Rectal smooth muscle tissue (tissue), 1 donor: Measurements from ENCODE around the gene CYP26B1.

Experiments
- H3K27ac ChIP-seq: one replicate; pipeline ENCODE4 v1.7.0; 2013; ENCODE audit warnings: low read depth, low read length, inconsistent platforms
- H3K27me3 ChIP-seq: one replicate; pipeline ENCODE4 v1.7.0; 2013; ENCODE audit warnings: low read length; ENCODE audit not compliant: control insufficient read depth, insufficient read depth
- H3K36me3 ChIP-seq: one replicate; pipeline ENCODE4 v1.7.0; 2013; ENCODE audit warnings: low read length; ENCODE audit not compliant: control insufficient read depth, insufficient read depth
- H3K4me1 ChIP-seq: one replicate; pipeline ENCODE4 v1.7.0; 2013; ENCODE audit warnings: low read length; ENCODE audit not compliant: control insufficient read depth, insufficient read depth
- H3K4me3 ChIP-seq: one replicate; pipeline ENCODE4 v1.7.0; 2013; ENCODE audit warnings: low read length
- H3K9ac ChIP-seq: one replicate; pipeline ENCODE4 v1.7.0; 2013; ENCODE audit warnings: low read length

CYP26B1 gene

DNA sequence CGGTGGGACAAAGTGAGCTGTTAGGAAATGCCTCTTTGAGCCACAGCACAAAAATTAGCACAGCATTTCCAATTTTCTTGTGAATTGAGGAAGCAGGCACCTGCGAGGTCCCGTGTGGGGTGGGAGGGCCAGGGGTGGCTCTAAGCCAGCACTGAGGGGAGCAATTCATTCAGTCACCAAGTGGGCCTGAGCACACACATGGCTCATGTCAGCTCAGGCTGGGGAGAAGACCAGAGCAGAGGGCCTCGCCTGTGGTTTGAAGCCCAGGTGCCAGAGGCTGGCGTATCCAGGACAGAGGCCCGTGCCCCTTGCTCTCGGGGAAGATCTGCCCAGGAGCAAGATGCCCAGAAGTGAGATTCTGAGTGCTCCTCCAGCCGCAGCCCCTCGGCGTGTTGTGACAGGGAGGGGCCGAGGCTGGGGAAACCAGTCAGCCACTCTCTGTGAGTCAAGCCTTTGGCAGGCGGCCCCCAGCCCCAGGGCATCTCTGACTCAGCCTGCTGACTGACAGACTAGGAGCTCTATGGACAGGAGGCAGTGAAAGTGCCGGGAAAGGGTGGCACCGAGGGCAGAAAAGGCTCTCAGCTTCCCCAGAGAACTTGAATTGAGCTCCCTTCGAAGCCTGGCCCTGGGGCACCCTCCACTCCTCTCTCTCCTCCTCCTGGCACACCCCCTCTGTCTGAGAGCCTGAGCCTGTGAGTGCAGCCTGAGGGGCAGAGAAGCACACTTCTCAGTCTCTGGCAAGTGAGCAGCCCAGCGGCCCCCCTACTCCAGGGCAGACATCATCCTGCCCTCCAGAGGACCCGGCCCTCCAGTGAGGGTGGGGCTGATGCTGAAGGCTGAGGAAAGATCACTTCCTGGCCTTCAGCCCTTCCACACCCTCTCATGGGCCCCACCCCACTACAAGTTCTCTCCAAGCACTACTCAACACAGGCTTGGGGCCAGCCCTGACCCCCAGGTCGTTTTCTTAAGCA is 32.3 kb downstream of the CYP26B1 start:
- H3K36me3 ChIP-seq = no peaks in the 10 kb centered on the region
- H3K4me1 ChIP-seq = no peaks in the 10 kb centered on the region
- H3K27ac ChIP-seq = no peak overlapping the region
- no peaks in the 10 kb centered on the region for H3K27me3 ChIP-seq
- H3K9ac ChIP-seq = no peak overlapping the region
- H3K4me3 ChIP-seq = no peak overlapping the region

DNA sequence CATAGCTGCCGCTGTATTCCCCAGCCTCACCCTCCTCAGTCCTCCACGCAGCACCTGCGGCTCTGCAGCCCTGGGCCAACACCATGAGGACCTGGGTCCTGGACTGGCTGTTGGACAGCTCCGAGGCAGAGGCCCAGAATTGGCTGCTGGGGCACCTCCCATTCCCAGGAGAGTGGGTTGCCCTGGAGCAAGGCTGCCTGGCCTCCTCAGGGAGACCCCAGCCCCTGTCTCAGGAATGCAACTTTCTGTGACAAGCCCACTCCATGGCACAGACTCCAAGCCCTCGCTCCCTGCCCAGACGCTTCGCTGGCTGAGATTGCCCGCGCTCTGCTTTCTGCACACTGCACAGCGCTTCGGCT is 33.0 kb downstream of the CYP26B1 start:
- no peaks in the 10 kb centered on the region for H3K27me3 ChIP-seq
- no peaks in the 10 kb centered on the region for H3K36me3 ChIP-seq
- H3K9ac ChIP-seq = no peak overlapping the region
- H3K4me1 ChIP-seq = no peaks in the 10 kb centered on the region
- no peak overlapping the region for H3K4me3 ChIP-seq
- no peak overlapping the region for H3K27ac ChIP-seq

DNA sequence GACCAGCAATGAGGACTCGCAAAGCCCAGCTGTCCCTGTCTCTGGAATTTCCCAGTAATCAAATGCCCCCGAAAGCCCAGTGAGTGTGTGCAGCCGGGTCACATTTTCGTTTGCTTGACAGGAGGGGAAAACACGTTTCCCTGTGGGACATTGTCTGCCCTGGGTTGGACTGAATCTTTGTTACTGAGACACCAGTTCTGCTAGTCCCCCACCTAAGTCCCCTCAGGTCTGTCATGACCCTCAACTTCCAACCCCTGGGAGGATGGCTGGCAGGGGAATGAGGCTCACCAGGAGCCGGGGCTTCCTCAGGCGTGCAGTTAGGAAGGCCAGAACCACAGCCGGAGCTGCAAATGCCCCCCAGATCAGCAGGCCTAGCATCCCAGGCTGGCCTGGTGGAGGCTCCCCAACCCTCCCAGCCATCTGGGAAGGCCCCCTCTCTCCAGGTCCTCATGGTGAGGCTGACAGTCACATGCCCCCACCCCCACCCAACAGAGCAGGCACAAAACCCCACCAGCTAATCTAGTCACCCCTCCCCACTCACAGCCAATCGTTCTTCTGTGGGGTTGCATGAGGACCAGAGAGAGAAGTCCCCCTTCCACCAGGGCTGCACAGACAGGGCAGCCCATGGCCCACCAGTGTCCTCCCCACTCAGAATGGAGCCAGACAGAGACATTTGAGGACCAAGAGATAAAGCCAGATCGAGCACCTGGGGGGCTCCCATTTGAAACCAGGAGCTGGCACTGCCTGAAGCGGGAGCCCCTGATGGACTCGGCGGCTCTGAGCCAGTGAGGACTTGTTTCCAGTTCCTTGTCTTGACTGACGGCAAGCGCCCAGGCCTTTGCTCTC is 33.6 kb downstream of the CYP26B1 start:
- Histone ChIP-seq H3K27me3 (no peaks in the 10 kb centered on the region), H3K4me3 (no peak overlapping the region), H3K4me1 (no peaks in the 10 kb centered on the region), H3K36me3 (no peaks in the 10 kb centered on the region), H3K9ac (no peak overlapping the region), H3K27ac (no peak overlapping the region)

DNA sequence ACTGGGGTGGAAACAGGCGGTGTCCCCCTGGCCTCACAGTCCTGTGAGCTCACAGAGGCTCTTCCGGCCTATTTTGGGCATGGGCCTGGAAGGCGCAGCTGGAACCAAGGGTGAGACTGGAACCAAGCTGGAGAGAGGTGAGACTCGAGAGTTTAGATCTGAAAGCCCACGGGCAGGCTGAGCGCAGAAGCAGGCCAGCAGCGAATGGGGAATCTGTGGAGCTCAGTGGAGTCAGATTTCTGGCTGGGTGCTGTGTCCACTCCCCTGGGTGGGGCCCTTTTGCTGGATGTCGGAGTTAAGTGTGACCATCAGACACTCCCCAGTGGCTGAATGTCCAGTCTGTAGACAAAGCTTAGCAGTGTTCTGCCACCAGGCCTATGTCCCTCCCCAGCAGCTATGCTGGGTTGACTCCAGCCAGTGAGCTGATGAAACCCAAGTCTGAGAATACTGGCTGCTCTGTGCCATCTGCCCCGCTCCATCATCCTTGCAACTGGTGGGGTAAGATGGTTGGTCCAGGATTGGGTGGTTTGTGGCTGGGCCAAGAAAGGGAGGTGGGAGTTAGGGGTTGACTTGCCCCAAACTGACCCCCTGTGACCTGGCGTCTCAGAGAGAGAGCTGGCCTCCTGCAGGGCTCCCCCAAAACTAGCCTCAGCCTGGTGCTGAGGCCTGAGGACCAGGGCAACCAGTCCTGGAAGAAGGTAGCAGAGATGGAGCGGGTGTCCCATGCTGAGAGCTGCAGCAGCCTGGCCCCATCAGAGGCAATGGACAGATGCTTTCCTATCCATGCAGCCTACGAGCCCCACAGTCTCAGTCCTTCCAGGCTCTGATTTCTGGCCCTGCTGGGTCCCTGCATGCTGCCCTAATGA is 34.4 kb downstream of the CYP26B1 start:
- Histone ChIP-seq H3K36me3 (no peaks in the 10 kb centered on the region), H3K4me1 (no peaks in the 10 kb centered on the region), H3K9ac (no peak overlapping the region), H3K4me3 (no peak overlapping the region), H3K27me3 (no peaks in the 10 kb centered on the region), H3K27ac (no peak overlapping the region)

DNA sequence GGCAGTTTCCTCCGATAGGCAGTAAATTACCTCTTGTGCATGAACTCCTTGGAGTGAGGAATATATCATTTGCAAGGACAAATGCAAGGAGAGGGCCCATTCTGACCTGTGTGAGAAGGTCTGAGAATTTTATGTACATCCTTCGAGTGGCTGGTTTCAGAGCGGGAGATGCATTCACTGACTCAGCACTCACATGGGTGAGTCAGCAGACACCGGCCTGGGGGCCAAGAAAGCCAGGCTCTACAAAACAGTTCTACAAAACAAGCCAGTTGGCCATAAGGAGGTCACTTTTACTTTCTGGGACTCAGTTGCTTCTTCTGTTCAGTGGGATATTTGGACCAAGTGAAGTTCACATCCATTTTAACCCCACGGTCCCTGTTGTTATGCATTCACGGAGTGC is 35.3 kb downstream of the CYP26B1 start:
- H3K9ac ChIP-seq = no peak overlapping the region
- no peaks in the 10 kb centered on the region for H3K4me1 ChIP-seq
- H3K36me3 ChIP-seq = no peaks in the 10 kb centered on the region
- H3K27me3 ChIP-seq = no peaks in the 10 kb centered on the region
- no peak overlapping the region for H3K4me3 ChIP-seq
- H3K27ac ChIP-seq = no peak overlapping the region

DNA sequence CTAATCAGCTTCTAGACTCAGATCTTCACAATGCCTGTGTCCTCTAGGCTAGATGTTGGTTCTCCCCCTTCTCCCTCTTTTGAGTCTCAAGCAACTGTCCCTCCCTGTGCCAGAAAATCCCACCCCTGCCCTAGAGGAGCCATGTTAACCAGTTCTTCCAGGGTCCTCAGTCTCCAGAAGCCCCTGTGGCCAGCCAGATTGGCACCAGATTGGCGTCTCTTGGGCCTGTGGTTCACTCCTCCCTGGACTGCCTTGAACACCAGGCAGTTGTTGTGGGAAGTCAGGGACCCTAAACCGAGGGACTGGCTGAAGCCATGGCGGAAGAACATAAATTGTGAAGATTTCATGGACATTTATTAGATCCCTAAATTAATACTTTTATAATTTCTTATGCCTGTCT is 36.6 kb downstream of the CYP26B1 start:
- Histone ChIP-seq H3K27ac (no peak overlapping the region), H3K4me3 (no peak overlapping the region)

DNA sequence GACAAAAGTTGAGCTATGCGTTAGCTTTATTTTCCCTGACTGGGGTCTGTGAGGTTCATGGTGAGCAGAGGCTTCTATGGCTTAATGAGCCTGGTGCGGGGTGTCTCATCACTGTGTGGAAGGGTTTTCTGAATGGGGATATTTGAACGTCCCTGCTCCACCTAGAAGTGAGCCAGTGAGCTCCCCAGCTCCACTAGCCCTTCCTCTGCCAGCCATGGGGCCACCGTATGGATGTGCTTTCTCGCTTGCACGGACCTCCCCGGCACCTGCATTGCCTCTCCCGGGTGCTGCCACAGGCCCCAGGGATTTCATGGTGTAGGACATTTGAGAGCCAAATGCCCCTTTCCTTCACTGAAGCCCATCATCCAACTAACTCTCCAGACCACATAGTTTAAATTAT is 37.8 kb downstream of the CYP26B1 start:
- no peaks in the 10 kb centered on the region for H3K36me3 ChIP-seq
- H3K9ac ChIP-seq = no peak overlapping the region
- no peaks in the 10 kb centered on the region for H3K4me1 ChIP-seq
- no peaks in the 10 kb centered on the region for H3K27me3 ChIP-seq
- H3K27ac ChIP-seq = no peak overlapping the region
- H3K4me3 ChIP-seq = no peak overlapping the region

More for the DNA sequence above, 36.6 kb downstream of the CYP26B1 start:
- Histone ChIP-seq H3K4me1 (no peaks in the 10 kb centered on the region), H3K9ac (no peak overlapping the region), H3K27me3 (no peaks in the 10 kb centered on the region), H3K36me3 (no peaks in the 10 kb centered on the region)

DNA sequence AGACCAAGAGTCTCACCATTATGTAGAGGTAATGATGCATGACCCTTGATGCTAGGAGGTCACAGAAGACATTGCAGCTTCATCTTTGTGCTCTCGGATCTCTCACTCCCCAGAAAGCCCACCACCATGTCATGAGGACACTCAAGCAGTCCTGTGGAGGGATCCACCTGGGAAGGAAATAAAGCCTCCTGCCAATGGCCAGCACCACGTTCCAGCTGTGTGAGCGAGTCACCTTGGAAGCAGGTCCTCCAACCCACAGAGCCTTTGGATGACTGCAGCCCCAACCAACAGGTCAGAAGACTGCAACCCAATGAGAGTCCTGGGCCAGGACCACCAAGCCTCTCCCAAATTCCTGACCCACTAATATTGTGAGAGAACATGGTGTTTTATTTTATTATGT is 38.4 kb downstream of the CYP26B1 start:
- no peaks in the 10 kb centered on the region for H3K4me1 ChIP-seq
- H3K9ac ChIP-seq = no peak overlapping the region
- no peaks in the 10 kb centered on the region for H3K36me3 ChIP-seq
- no peak overlapping the region for H3K4me3 ChIP-seq
- no peak overlapping the region for H3K27ac ChIP-seq
- no peaks in the 10 kb centered on the region for H3K27me3 ChIP-seq

DNA sequence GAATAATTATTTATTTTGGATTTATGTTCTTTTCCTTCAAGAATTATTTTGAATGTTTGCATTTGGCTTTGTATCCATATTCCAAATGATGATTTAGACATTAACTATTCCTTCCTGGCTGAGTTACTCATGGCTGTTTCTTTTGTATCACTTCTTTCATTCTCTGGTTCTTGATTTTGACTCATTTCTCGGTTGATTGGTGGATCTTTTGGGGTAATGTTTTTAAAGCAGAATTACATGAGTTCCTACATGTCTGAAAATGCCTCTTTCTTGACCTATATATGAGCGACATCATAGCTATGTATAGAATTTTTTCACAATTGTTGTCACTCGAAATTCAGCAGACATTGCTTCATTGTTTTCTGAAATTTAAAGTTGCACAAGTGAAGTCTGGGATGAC is 39.5 kb downstream of the CYP26B1 start:
- H3K27me3 ChIP-seq = no peaks in the 10 kb centered on the region
- no peak overlapping the region for H3K4me3 ChIP-seq
- H3K36me3 ChIP-seq = no peaks in the 10 kb centered on the region
- H3K27ac ChIP-seq = no peak overlapping the region
- H3K9ac ChIP-seq = no peak overlapping the region
- no peaks in the 10 kb centered on the region for H3K4me1 ChIP-seq

DNA sequence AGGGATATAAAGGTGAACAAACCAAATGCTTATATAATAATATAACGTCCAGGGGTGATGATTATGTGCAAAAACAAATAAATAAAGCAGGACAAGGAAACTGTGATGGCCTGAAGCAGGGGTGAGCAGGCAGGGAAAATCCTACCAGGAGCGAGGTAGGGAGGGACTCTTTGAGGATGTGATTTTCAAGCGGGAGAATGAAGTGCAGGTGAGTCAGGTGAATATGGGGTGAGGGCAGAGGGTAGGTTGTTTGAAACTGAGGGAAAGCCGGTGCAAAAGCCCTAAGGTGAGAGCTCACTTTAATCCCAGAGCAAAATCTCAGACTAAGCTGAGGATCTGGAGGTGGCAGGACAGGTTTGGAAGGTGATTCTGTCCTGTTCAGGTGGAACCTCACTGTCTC is 40.7 kb downstream of the CYP26B1 start:
- Histone ChIP-seq H3K27me3 (no peaks in the 10 kb centered on the region), H3K27ac (no peak overlapping the region), H3K4me1 (no peaks in the 10 kb centered on the region), H3K9ac (no peak overlapping the region), H3K36me3 (no peaks in the 10 kb centered on the region), H3K4me3 (no peak overlapping the region)

DNA sequence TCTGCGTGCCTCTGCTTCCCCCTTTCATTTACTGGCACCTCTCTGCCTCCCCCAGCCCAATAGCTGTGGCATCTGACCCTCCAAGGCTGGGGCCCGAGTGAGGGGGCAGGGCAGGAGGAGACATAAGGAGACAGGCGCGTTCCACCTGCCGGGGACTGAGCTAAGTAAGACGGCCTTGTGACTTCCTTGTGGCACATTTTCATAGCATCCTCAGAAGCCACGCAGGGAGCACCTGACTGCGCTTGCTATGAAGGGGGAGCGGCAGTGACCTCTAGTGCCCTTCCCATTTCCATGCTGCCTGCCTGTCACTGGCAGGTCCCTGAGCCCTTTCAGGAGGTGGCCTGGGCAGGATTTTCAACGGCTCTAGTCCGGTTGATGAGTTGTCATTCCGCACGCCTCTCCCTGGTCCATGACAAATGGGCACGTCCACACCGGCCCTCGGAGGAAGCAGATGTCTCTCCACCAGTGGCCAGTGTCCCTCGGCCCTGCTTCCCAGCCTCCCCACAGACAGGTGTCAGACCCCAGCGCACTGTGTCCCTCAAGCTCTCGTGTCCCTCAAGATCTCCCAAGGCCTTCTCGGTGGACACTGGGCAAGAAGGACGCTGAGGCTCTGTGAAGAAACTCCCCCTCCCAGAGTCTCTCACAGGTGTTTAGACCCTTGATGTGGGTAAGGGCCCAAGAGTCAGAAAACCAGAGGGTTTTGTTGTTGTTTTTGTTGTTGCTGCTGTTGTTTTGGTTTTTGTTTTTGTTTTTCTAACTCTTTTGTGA is 42.7 kb downstream of the CYP26B1 start:
- Histone ChIP-seq H3K27me3 (no peaks in the 10 kb centered on the region), H3K27ac (no peak overlapping the region), H3K4me3 (no peak overlapping the region), H3K36me3 (no peaks in the 10 kb centered on the region), H3K4me1 (no peaks in the 10 kb centered on the region), H3K9ac (no peak overlapping the region)
